GM21576 (cell line): ENCODE results near the gene FGF19.

ENCODE experiments used
- ATAC-seq: cut with Tn5 transposase; IDR thresholded peaks from one replicate; pipeline ENCODE4 v1.9.1; 2021; ENCODE audit warnings: mild to moderate bottlenecking, moderate library complexity; ENCODE audit not compliant: unreplicated experiment

Gene FGF19

DNA sequence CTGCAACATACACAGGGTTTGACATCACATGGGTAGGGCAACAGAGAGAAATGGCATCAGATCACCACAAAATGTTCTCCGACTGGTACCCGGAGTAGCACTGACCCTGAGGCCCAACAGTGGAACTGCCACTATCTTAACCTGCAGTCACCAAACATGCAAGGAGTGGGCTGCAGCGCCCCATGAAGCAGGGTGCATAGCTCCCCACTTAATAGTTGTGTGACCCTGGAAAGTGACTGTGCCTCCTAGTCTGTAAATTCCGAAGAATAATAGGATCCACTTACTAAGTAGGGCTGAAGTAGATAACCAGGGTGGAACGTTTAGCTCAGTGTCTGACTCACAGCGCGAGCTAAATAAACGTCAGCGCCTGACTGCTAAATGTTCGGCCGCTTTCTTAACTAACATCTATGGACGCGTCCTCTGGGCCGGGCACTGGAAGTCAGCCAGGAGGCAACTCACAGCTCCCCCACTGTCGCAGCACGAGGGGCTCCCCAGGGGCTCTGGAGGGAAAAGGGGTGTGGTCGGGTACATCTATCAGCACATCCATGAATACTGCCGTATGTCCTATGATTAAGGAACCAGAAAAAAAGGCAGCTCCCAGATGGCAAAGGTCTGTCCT, 29.4 kb downstream of the FGF19 start:
- ATAC-seq, result no peak

DNA sequence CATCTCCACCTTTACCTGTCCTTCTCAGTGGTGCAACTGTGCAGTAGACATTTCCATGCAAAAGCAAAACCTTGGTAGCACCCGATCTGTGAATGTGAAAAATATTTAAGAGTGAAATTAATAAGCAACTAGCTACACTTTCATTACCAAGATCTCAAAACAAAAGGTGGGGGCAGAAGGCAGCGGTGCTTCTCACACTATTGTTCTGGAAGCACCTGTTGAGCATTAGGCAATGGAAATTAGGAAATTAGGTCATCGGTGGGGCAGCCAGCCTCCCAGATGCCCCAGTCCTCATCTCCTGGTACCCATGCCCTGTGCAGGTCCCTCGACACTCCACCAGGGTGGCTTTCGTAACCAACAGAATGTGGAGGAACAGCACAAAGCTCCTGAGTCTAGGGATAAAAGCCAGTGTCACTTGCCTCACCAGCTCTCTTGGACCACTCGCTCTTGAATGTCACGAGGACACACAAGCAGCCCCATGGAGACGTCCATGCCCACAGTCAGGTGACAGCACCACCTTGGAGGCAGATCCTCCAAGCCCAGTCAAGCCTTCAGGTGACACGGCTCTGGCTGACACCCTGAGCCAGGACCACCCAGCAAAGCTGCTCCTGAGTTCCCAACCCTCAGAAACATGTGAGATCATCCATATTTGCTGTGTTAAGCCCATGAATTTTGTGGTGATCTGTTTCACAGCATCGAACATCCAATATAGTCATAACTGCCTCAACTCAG, 31.9 kb downstream of the FGF19 start:
- ATAC-seq, result no peak

DNA sequence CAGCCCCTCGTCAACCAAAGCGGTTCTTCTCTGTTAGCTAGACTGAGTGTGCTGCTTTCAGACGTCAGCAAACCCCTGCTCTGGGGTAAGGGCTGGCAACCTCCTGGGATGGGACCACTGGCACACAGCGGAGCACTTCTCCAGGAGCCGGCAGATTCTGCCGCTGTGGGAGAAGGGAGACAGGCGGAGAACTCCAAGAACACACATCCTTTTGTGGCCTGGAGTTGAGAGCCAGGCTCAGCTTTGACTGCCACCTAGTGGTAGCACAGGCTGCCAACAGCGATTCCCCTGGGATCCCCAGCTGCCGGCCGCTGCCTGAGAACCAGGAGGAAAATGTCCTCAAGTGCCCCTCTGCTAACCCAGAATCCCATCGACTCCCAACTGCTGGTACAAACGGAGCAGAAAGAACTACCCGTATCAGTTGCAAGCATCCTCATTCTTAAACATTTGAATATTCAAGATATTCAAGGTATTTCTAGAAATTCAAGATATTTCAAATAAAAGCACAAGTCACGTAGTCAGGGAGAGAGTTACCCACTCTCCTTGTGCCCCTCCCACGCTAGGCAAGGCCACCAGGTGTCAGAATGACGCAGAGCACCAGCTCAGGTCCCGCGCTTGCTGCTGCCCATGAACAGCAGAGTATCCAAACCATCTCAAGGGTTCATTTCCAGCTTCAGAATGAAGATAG, 33.5 kb downstream of the FGF19 start:
- no peak for ATAC-seq

DNA sequence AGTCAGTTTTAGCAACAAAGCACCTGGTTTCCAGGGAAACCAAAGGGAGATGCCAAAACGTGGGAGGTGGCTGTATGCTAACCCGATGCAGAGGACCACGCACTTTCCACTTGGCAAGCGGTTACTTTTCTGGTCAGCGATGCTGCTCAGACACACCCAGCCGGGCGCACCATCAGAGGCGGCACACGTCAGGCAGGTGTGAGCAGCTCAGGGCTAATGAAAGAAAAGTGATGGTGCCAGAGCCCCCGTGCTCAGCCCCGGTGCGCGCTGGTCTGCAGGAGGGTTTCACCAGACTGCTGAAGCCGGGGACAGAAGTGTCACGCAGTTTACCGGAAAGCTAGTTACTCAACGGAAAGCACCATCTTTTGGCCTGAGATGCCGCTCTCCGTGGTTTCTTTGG, 34.3 kb downstream of the FGF19 start:
- ATAC-seq, result no peak

DNA sequence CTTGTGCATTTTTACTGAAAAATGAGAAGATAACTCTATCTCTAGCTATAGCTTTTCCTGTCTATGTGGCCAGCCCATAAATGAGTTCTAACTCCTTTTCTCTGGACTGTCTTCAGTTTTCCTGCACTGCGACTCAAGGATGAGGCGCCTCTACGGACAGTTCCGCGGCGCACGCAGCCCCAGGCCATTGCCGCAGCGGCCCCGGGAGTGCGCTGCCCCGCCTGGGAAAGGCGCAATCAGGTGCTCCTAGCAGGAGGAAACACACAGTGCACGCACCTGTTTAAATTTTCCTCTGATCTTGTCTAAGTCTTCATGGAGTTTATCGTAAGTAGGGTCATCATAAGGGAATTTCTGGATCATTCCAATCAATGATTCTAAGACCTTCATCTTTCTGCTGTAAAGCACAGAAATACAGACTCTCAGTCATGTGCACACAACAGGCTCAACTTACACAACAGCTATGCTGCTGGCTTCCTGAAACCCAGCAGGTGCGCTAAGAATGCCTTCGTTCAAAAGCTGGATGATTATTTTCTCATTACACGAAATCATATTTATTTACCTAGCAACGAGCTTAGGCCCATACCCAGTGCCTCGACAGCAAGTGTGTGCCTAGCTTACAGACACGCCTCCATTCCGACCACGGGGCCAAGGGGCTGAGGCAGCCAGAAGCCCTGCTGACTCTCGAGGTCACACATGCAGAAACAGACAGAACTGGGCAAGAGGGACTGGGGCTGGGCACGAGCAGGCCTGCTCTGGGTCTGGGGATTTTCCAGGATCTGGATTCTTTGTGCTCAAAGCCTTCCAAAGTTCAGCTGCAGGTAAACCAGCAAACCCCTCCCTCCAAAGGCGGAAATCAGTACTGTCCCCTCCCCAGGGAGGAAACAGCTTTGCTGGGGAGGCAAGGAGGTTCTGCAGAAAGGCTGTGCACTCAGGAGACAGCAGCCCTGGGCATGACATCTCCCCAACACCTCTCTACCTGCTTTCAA, 35.9 kb downstream of the FGF19 start:
- no peak for ATAC-seq

DNA sequence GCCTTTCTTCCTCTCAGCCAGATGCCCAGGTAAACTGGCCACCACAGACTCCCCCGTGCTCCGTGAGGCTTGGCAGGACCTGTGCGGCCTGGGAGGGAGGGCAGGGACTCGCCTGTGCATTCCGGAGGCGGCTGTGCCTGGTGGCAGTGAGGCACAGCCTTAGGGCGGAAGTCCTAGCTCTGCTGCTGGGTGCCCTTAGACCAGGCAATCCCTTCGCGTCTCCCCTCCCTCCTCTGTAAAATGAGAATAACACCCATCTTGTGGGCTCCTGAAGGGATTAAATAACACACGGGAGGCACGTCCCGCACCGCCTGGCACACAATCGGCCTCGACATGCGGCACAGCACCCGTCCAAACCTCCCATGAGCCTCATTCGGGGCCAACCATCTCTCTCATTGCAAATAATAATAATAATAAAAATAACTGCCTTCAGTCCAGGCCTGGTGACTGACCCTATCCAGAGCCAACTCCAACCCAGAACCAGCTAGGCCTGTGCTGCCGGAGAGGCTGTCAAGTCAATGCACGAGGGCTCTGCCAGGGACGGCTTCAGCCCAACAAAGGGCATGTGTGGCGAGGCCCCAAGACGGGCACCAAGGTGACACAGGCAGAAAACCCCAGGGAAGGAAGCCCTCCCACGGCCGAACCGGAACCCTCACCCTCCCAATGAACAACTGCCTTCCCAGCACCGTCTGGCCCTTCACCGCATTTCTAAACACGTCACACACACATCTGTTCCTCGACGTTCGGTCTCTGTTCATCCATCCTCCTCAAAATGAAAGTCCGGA, 36.9 kb downstream of the FGF19 start:
- ATAC-seq, result no peak

DNA sequence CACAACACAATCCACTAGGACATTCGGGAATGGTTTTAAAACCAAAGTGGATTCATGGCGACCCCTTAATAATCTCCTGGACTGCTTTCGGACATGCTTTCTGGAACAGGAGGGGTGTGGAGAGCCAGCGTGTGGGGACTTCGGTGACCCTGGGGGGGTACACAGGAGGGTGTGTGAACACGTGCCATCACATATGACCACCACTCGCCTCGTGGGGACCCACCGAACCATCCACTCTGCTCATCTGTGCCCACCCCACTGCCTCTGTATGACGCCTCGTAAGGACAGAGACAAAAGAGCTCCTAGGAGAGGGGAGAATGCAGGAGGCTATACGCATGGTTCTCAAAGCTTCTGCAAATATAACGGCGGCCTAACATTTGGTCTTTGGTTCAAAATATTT, 37.6 kb downstream of the FGF19 start:
- no peak for ATAC-seq

DNA sequence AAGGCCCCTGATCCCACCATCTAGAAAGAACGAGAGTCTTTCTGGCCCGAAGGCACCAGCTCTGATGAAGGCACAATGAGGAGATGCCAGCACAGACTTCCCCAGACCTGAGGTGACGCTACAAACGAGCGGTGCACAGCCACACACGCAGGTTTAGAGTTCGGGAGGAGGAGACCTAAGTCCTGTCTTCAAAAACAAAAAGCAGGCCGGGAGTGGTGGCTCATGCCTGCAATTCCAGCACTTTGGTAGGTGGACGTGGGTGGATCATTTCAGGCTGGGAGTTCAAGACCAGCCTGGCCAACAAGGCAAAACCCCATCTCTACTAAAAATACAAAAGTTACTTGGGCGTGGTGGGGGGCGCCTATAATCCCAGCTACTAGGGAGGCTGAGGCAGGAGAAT, 38.2 kb downstream of the FGF19 start:
- no peak for ATAC-seq

DNA sequence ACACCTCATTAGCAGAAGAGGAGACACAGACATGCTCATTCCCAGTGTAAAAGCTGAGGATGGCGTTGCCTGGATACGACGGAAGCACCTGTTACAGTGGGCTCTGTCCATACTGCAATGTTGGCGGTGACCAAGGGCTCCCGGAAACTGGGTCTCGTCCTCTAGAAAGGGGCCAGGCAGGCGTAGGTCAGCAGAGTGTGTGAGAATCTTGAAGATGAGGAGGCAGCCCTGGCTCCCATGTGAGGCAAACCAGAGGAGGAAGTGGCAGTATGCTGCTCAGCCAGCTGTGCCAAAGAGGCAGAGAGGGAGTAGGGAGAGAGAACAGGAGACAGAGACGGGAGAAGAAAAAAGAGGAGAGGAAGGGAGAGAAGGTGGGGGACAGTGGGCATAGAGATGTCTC, 38.9 kb downstream of the FGF19 start:
- ATAC-seq, result no peak

DNA sequence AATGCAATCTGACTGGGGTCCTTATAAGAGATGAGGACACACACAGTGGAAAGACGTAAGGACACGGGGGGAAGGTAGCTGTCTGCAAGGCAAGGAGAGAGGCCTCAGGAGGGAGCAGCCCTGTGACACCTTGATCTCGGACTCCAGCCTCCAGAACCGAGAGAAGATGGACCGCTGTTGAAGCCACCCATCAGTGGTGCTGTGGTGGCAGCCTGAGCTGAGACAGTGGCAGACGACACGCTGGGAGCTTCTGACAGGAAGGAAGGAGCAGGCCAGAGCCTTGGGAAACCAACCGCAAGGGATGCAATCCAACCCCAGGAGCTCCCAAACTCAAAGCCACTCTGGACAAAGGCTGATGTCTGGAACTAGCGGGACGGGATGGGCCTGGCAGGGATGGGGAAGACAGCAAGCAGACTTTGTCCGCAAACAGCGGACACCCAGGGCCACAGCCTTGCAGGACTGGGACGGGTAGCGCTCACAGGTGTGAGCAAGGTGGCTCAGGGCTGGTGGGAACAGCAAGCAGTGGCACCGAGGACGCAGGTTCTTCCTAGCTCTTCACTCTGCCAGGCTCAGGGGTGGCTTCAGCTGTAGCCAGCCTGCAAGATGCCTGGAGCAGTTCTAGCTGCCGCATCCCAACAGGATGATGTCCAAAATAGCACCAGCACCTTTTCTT, 39.6 kb downstream of the FGF19 start:
- ATAC-seq, result no peak

DNA sequence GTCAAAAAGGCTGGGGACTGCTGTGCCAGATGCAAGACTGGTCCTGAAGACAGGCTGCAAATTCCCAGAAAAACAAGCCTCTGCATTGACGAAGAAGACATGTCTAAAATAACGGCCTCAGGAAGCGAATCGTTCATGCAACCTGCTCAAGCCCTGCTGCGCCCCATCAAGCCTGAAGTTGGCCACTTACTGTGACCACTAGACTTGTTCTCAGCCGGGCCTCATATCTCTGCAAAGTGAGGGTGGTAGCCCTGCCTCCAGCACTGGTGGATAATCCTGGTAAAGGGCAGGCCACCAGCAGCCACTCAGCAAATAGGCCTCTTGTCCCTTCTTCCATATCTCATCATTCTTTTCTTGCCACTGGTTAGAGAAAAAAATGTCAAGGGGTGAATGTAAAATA, 40.5 kb downstream of the FGF19 start:
- no peak for ATAC-seq

DNA sequence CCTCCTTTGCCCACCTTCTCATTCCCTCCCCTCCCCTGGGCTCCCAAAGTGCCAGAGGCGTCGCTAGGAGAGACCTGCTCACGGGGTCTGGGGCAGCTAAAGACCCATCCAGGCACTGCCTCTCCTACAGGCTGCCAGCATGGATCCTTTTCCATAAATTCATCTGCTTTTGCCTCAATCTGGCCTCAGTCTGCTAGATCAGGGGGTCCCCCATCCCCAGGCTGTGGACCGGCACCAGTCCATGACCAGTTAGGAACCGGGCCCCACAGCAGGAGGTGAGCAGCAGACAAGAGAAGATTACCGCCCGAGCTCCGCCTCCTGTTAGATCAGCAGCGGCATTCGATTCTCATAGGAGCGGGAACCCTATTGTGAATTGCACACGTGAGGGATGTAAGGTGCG, 41.0 kb downstream of the FGF19 start:
- no peak for ATAC-seq

DNA sequence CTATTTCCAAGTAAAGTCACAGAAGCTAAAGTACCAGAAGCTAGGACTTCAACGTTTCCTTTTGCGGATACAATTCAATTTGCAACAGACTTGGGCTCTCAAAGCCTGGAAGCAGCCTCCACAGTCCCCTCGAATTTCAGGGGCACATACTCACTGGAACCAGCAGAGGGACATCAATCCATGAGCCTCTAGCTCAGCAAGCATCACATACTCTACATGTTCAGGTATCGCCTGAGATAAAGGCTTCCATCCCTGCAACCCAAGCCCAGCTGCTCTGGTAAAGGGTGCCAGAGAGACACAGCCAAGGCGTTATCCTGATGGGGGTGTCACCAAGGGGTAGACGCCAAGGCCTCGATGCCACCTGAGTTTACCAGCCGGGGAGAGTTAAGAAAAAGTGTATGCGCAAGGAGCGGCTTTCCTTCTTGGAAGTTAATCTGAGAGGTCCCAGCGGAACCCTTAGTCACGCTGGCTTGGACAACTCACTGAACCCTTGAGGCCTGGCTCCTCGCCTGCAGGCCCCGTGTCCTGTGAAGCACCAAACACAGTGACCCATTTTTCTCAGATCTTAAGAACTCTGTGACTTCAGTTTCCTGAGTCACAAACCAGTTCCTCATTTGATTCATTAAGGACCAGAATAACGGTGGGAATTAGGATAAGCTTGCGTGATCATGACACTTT, 41.7 kb downstream of the FGF19 start:
- ATAC-seq, result no peak

DNA sequence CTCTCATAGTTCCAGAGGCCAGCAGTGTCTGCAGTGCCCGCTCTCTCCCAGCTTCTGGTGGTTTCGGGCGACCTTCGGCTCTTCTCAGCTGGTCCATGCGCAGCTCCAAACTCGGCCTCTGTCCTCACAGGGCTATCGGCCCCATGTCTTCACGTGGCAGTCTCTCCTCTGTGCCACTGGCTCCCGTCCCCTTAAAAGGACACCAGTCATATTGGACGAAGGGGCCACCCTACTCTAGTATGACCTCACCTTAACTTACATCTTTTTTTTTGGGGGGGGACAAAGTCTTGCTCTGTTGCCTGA, 42.5 kb downstream of the FGF19 start:
- no peak for ATAC-seq

DNA sequence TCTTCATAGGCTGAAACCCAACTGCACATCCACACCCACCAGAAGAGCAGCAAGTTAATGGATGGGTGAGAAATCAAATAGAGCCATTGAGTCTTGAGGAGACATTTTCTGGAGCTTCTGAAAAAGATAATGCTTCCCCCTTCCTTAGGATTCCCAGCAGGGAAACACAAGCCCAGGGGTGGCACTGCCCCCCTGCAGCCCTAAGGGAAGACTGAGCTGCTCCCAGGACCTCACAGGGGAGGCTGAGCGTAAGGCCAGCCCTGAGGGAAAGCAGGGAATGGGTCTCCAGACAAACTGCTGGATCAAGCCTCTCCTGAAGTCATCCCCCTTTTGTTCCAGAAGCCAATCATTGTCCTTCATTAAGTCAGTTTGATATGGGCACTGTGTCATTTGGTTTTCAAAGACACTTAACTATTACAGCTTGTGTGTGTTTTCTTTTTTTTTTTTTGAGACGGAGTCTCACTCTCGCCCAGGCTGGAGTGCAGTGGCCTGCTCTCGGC, 43.8 kb downstream of the FGF19 start:
- no peak for ATAC-seq

DNA sequence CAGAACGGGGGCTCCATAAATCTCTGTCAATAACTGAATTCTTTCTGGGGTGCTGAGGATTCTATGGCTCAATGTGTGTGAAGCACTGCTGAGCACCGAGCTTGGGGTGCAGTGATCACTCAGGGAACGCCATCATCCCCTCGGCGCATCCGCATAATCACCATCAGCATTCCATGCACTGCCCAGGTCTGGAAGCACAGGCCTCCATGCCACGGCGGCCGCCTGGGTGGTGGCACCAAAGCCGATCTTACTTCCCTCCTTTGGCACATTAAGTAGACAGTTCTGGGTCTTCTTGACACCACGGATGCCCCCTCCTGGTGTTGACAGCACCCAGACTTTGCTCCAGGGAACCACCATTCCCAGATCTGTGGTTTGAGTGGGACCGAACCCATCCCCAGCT, 44.2 kb downstream of the FGF19 start:
- no peak for ATAC-seq

DNA sequence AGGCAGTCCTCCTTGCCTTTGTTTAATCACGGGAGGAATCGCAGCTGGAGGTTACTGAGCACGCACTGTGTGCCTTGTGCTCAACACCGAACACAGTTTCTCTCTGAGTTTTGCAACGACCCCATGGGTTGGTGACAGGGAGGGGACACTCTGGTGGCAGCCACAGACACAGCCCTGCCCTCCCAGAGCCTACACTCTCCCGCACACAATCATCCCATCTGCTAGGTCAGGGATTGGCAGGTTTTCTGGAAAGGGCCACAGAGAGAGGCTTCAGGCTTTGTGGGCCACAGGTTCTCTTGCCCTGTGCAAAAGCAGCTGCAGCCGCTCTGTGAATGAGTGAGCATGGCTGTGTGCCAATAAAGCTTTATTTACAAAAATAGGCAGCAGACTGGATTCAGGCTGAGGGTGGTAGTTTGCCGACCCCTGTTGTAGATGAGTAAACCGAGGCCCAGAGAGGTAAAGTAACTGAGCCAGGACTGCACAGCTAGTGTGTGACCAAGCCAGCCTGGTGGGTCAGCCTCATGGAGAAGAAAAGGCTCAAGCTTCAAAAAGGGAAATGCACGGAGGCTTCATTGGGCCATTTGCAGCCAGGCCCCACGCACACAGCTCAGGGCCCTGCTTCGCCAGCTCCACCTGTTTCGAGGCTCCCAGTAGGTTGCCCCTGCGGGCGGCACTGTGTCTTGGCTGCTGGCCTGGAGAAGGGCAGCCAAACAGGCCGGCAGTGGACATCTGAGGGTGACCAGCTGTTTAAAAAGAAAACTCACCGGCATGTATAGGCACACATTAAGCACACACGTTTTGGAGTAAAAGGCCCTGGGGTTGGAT, 45.0 kb downstream of the FGF19 start:
- ATAC-seq, result no peak

DNA sequence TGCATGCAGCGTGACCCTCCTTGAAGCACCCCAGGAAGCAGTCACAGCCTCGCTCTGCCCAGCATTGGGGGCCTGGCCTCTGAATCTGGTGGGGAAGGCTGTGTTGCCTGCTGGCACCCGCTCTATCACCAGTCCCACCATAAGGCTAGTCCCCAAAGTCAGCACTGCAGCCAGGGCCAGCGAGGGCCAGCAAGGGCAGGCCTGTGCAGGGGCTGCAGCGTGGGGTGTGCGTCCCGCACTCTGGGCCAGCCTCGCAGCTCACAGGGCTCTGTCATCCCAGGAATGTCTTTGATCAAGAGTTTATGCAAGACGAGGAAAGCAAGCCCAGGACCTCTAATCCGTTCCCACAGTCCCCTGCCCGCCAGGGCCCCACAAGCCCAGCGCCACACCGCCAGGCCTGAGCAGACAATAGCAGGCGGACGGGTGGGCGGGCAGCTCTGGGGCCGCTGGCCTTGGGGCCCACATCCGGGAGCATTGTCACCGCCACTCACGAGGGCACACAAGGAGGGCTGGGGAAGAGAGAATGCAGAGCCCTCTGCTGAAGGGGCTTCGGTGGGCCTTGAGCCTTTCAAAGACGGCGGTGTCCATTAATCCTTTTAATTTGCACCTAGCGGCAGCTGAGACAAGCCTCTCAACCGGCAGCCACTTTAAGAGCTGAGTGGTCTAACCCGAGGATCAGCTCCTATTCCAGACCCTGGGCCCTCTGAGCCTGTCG, 45.8 kb downstream of the FGF19 start:
- no peak for ATAC-seq
